ENCODE measurements around the gene CEP85.

The CEP85 gene

GRCh38 chr1:26197301-26197700 is 36.7 kb upstream of the CEP85 start:
- no peaks in the 10 kb centered on the region for H3K36me3 ChIP-seq
- H3K9ac ChIP-seq = no peak overlapping the region
- H3K4me1 ChIP-seq = peaks cover 0 to under 1% (median 0%) of the 10 kb centered on the region in 10 experiments; a peak in 1 of 20 replicates
- TF ChIP-seq Cebpa-rat (IDR thresholded peaks at IDR 0.05) = no peak
- H3K4me3 ChIP-seq = no peak overlapping the region
- no peak overlapping the region for H3K4me2 ChIP-seq
- no peaks in the 10 kb centered on the region for H3K9me3 ChIP-seq (replicated peaks in 1 of 11)
- H3K27ac ChIP-seq = no peak overlapping the region
- no peaks in the 10 kb centered on the region for H4K20me1 ChIP-seq
- no peaks in the 10 kb centered on the region for H3K27me3 ChIP-seq

DNA sequence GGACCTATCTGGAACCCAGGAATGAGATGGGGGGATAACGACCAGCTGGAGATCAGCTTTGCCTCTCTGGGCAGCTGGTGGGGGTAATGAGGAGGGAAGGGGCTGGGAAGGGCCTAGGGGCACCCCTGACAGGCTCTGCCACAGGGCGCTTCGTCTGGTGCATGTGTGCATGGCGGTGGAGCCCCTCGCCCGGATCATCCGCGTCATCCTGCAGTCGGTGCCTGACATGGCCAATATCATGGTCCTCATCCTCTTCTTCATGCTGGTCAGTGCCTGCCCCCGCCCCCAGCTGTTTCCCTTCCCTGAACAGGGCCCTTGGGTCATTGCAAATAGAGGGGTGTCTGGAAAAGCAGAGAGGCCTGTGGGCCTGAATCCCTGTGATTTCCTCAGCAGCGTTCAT is 36.2 kb upstream of the CEP85 start:
- H3K9ac ChIP-seq = no peak overlapping the region
- TF ChIP-seq Cebpa-rat (IDR thresholded peaks at IDR 0.05) = no peak
- H3K27ac ChIP-seq = no peak overlapping the region
- no peaks in the 10 kb centered on the region for H3K9me3 ChIP-seq (replicated peaks in 1 of 11)
- H3K4me1 ChIP-seq = no peaks in the 10 kb centered on the region
- no peaks in the 10 kb centered on the region for H3K36me3 ChIP-seq
- no peaks in the 10 kb centered on the region for H4K20me1 ChIP-seq
- H3K4me3 ChIP-seq = no peak overlapping the region
- no peak overlapping the region for H3K4me2 ChIP-seq
- H3K27me3 ChIP-seq = no peaks in the 10 kb centered on the region

DNA sequence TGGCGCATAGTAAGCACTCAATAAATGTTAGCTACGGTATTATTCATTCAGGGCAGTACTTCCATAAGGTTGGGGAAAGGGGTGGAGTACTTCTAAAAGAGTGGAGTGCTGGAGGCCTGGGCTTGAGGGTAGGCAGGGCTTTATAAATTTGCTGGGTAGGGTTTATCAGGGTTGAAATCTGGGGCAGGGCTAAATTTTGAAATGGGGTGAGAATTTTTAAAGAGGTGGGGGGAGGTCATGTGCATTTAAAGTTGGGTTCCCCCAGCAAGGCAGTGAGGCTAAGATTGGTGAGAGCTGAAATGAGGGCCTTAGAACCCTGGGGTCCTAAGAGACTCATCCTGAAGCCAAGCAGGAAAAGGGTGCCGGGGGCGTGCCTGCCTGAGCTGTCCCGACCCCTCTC is 33.6 kb upstream of the CEP85 start:
- peaks cover 0 to 12% (median 7%) of the 10 kb centered on the region in 10 experiments; a peak in 11 of 20 replicates for H3K4me1 ChIP-seq
- TF ChIP-seq Cebpa-rat (IDR thresholded peaks at IDR 0.05) = no peak
- no peak overlapping the region for H3K4me2 ChIP-seq
- no peak overlapping the region for H3K4me3 ChIP-seq
- no peaks in the 10 kb centered on the region for H3K27me3 ChIP-seq
- H3K36me3 ChIP-seq = no peaks in the 10 kb centered on the region
- no peak overlapping the region for H3K9ac ChIP-seq
- no peaks in the 10 kb centered on the region for H4K20me1 ChIP-seq
- no peak overlapping the region for H3K27ac ChIP-seq
- H3K9me3 ChIP-seq (replicated peaks in 1 of 11) = no peaks in the 10 kb centered on the region

DNA sequence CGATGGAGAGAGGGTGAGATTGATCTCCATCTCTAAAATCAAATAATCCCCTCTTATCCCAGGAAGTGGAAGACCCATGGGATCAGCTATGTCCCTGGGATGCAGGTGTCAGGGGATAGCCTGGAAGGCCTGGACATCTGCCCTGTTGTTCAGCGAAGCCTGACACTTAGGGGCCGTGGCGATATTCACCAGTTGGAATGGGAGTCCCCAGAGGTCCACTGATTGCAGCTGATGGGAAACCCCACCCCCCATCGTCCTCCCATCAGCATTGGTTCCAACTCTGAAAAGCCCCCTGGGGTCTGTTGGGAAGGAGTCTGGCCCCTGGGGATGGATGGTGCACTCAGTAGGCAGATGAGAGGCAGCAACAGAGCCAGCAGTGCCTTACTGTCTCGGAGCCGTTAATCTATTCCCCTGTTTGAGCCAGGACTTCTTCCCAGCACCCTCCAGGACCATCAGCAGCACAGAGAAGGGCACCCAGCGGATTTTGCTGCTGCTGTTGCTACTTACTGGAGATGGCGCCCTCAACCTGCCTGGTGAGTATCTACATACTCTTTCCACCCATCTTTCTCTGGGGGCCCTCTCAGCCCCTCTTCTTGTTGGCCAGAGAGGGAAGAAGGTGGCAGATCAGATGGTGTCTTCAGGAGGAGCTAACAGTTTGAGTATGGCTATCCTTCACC is 30.2 kb upstream of the CEP85 start:
- H3K4me1 ChIP-seq = peaks cover 0 to 12% (median 7%) of the 10 kb centered on the region in 10 experiments; a peak in 11 of 20 replicates
- peak overlapping the region in 8 of 11 experiments; percentile 11 to 55 (median 35); a peak in 11 of 22 replicates for H3K4me2 ChIP-seq
- H3K27ac ChIP-seq = no peak overlapping the region
- H3K27me3 ChIP-seq = no peaks in the 10 kb centered on the region
- TF ChIP-seq Cebpa-rat (IDR thresholded peaks at IDR 0.05) = no peak
- H3K36me3 ChIP-seq = no peaks in the 10 kb centered on the region
- no peaks in the 10 kb centered on the region for H4K20me1 ChIP-seq
- H3K4me3 ChIP-seq = no peak overlapping the region
- no peak overlapping the region for H3K9ac ChIP-seq
- no peaks in the 10 kb centered on the region for H3K9me3 ChIP-seq (replicated peaks in 1 of 11)

DNA sequence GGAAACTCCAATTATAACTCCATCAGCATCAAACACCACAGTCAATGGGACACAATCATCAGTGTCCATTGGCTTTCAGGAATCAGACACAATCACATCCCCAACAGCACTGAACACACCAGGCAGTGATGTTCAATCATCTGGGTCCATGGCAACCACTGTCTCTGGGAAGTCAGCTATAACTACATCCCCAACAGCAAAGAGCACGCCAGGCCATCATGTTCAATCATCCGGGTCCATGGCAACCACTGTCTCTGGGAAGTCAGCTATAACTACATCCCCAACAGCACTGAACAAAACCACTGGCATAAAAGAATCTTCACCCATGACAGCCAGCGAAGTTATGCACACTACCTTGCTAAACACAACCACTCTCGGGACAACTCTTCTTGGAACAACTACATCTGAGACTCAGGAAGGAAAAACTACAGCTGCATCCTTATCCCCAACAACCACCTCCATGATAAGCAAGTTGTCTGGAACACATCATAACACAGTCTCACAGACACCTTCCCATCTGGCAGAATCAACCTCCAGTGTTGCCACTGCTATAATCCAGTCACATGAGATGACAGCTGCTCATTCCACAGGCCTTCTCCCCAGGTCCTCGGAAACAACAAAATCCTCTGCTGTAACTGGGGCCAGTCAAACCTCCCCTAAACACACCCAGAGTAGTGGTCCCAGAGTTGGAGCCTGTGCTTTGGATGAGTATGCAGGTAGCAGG is 23.7 kb upstream of the CEP85 start:
- Histone ChIP-seq H3K4me1 (peaks cover 0 to 11% (median 0%) of the 10 kb centered on the region in 10 experiments; a peak in 6 of 20 replicates), H3K27ac (no peak overlapping the region), H3K27me3 (no peaks in the 10 kb centered on the region), H4K20me1 (no peaks in the 10 kb centered on the region), H3K36me3 (no peaks in the 10 kb centered on the region), H3K4me2 (peak overlapping the region in 2 of 11 experiments; percentile 17 to 30; a peak in 4 of 22 replicates), H3K9ac (no peak overlapping the region), H3K4me3 (no peak overlapping the region), H3K9me3 (replicated peaks in 1 of 11) (no peaks in the 10 kb centered on the region)
- TF ChIP-seq Cebpa-rat (IDR thresholded peaks at IDR 0.05) = no peak

DNA sequence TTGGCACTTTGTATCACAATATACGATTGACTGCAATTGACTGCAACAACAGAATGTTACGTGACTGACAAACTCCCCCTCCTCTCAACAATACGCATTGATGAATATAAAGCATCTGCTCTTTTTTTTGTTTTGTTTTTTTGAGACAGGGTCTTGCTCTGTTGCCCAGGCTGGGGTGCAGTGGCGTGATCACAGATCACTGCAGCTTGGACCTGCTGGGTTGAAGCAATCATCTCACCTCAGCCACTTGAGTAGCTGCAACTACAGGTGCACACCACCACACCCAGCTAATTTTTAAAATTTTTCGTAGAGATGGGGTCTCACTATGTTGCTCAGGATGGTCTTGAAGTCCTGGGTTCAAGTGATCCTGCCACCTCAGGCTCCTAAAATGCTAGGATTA is 21.3 kb upstream of the CEP85 start:
- no peaks in the 10 kb centered on the region for H4K20me1 ChIP-seq
- H3K36me3 ChIP-seq = no peaks in the 10 kb centered on the region
- no peak overlapping the region for H3K4me3 ChIP-seq
- H3K9me3 ChIP-seq (replicated peaks in 1 of 11) = no peaks in the 10 kb centered on the region
- TF ChIP-seq Cebpa-rat (IDR thresholded peaks at IDR 0.05) = no peak
- H3K4me2 ChIP-seq = no peak overlapping the region
- no peak overlapping the region for H3K27ac ChIP-seq
- H3K9ac ChIP-seq = no peak overlapping the region
- H3K27me3 ChIP-seq = no peaks in the 10 kb centered on the region
- peaks cover 0 to 11% (median 0%) of the 10 kb centered on the region in 10 experiments; a peak in 6 of 20 replicates for H3K4me1 ChIP-seq

GRCh38 chr1:26213335-26213905 is 20.6 kb upstream of the CEP85 start:
- no peak overlapping the region for H3K4me3 ChIP-seq
- H3K9ac ChIP-seq = no peak overlapping the region
- TF ChIP-seq Cebpa-rat (IDR thresholded peaks at IDR 0.05) = no peak
- no peak overlapping the region for H3K4me2 ChIP-seq
- H3K27me3 ChIP-seq = no peaks in the 10 kb centered on the region
- no peaks in the 10 kb centered on the region for H4K20me1 ChIP-seq
- peaks cover 0 to 11% (median 0%) of the 10 kb centered on the region in 10 experiments; a peak in 6 of 20 replicates for H3K4me1 ChIP-seq
- H3K9me3 ChIP-seq (replicated peaks in 1 of 11) = no peaks in the 10 kb centered on the region
- no peaks in the 10 kb centered on the region for H3K36me3 ChIP-seq
- H3K27ac ChIP-seq = no peak overlapping the region

GRCh38 chr1:26215246-26215645 is 18.8 kb upstream of the CEP85 start:
- H3K4me1 ChIP-seq = peaks cover 0 to 4% (median under 1%) of the 10 kb centered on the region in 10 experiments; a peak in 6 of 20 replicates
- no peaks in the 10 kb centered on the region for H3K27me3 ChIP-seq
- H3K27ac ChIP-seq = no peak overlapping the region
- TF ChIP-seq Cebpa-rat (IDR thresholded peaks at IDR 0.05) = no peak
- no peak overlapping the region for H3K4me2 ChIP-seq
- H3K9ac ChIP-seq = no peak overlapping the region
- no peaks in the 10 kb centered on the region for H3K9me3 ChIP-seq (replicated peaks in 1 of 11)
- no peak overlapping the region for H3K4me3 ChIP-seq
- H4K20me1 ChIP-seq = no peaks in the 10 kb centered on the region
- no peaks in the 10 kb centered on the region for H3K36me3 ChIP-seq

DNA sequence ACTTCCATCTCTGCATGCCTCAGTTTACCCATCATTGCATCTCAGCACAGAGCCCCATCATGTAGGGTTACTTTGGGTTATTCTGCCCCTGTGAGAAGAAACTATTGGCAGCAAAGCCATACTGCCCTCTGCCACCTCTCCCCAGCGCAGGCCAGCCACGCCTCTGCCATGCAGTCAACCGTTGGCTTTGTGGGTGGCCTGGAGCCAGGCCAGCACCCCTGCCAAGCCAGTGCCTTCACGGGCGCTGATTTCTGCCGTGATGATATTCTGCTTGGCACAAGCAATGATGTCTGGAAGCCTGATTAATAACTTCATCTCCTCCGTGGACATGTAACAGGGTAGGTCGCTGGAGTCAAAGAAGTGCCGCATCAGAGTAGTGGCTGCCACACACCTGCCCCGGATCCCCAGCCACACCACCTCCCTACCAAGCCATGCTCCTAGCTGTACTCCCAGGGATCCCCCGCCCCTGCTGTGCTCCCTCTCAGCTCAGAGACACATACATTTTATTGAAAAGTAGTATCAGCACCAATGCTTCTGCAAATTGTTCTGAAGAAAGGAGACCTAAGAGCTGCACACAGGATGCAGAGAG is 15.0 kb upstream of the CEP85 start:
- no peak overlapping the region for H3K4me3 ChIP-seq
- H3K4me1 ChIP-seq = peaks cover 0 to 12% (median 0%) of the 10 kb centered on the region in 10 experiments; a peak in 2 of 20 replicates
- H4K20me1 ChIP-seq = no peaks in the 10 kb centered on the region
- H3K36me3 ChIP-seq = no peaks in the 10 kb centered on the region
- no peak overlapping the region for H3K27ac ChIP-seq
- peaks cover 0 to 5% (median 1%) of the 10 kb centered on the region in 11 experiments; a peak in 5 of 22 replicates for H3K27me3 ChIP-seq
- no peak for TF ChIP-seq Cebpa-rat (IDR thresholded peaks at IDR 0.05)
- no peaks in the 10 kb centered on the region for H3K9me3 ChIP-seq (replicated peaks in 1 of 11)
- H3K9ac ChIP-seq = no peak overlapping the region
- no peak overlapping the region for H3K4me2 ChIP-seq
